HG03159 (cell line): ENCODE measurements around the gene LDHB.
"Not testable (repeated sequence)": the region's sequence is repeated elsewhere in the genome, so short reads cannot be mapped to it uniquely, and the experiment has no call there.

ENCODE experiments used
- ATAC-seq: cut with Tn5 transposase; IDR thresholded peaks from one replicate; pipeline ENCODE4 v1.9.1; 2021; ENCODE audit warnings: mild to moderate bottlenecking, moderate library complexity; ENCODE audit not compliant: unreplicated experiment

Gene LDHB

DNA sequence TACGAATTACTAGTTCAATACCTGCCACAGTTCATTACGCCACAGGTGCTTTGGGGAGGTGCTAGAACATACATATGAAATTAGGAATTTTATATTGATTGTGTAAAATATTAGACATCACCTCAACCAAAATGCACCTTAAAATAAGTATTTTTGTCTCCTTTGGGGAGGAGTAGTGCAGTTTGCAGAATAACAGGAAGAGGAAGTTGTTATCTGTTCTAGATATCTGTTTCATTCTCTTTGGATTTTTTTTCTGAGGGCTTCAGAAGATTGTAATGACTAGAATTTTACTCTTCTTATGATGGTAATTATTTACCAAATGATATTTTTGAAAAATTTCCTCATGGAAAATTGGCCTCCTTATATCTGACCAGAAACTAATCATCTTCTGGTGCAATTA is 43.1 kb downstream of the LDHB start:
- ATAC-seq, result no peak

DNA sequence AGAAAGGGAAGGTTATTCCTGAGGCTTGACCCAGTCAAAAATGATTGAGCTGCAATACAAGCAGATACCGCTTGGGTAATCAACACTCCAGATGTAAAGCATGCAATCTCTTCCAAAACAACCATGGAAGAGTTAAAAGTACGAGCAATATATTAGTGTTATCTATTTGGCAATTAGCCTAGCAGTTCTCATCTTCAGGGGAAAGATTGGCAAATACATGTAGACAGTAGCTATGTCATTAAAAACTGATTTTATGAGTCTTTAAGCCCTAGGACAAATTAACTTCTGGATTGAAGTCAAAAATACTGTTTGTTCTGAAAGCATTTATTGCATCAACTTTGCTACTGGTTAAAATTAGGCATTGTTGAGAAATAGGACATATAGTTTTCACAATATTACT is 43.7 kb downstream of the LDHB start:
- no peak for ATAC-seq

GRCh38 chr12:21608196-21608595 is 49.4 kb downstream of the LDHB start:
- no peak for ATAC-seq

GRCh38 chr12:21607701-21608100 is 49.9 kb downstream of the LDHB start:
- ATAC-seq, result no peak

DNA sequence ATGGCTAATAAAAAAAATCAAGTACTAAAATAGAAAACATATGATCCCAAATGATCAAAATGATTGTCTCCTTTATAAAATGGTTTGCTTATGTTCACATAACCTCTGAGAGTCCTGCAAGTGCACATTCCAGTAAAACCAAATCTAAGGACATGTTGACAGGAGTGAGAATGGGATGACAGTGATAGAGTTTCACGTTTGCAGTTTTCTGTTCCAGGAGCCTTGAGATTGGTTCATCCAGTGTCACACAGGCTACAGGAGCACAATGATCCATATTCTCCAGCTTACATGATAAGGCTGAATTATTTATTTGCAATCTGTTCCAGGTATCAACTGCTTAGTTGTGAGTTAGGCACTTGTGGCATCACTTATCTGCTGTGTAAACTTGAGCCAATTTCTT is 51.5 kb downstream of the LDHB start:
- ATAC-seq, result no peak

DNA sequence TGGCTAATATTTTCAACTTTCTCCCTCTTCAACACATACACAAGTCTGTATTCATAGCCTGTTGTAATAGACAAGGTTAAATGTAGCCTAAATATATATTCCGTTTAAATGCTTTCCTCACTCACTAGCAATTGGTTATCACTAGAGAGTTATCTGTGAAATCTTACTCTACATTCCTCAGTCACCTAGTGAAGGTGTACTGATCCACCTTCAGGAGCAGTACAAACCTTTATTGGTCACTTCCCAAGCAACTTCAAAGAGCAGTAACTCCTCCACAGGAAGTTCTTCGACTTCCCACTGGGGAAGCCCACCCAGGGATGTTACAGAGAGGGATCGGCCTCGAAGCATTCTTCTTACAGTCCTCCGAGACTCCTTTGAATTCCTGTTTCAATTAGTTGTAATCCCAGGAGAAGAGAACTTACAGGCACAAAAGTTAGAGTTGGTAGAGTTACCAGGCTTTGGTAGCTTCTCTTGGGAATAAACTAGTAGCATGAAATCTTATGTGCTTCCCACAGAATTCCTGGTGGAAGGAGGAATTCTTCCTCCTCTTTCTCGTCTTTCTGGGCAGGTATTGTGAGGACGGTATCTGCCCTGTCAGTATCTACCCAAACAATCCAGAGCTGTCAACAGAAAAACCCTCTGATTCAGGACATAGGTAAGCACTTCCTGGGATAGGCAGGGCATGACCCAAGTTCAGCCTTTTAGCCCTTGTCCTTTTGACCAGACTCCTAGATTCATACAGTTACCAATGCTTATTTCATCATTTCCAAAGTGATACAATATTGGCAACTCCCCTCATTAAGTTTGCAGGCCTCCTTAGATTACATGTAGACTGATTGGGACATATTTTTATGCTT is 53.2 kb downstream of the LDHB start, which contains the start of gene GYS2:
Gene GYS2 (minus strand): TSS at position 603 of the 857 bp plus-strand sequence. CDS start 255 bp downstream, at position 348.
- no peak for ATAC-seq

DNA sequence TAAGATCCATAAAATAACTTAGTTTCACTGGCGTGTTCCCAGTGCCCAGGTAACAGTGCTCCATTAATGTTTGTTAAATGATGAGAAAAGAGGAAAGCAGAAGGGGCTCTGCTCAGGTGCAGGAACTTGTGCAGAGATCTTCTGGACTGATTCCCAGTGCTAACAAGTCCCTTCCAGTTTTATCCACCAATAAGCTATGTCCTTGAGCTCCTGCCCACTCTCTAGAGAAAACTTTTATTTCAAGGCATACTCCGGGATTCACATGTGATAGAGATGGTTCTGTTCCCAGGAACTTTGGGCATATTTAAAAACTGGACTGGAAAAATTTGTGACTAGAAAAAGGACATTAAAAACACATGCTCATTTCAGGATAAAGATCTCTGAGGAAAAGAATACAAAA is 54.9 kb downstream of the LDHB start:
- no peak for ATAC-seq

- ATAC-seq, result no peak
These were observed 57.4 kb downstream of the LDHB start for GRCh38 chr12:21600196-21600595.

- no peak for ATAC-seq
These were observed 58.3 kb downstream of the LDHB start for GRCh38 chr12:21599143-21599999.

DNA sequence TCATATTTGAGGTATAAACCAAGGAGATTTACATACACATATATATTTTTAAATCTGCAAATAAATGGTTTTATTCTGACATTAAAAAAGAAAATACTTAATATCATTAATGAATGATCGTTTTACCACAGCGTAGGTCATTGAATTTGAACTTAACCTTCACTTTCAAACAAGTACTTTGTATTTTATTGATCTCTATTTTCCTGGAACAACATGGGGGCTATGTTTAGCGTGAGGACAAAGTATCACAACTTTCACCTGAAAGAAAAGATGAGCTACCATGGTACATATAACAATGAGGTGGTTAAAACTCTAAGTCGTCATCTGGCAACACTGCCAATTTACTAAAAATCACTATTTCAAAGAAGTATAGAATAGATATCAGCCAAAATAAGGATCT is 59.0 kb downstream of the LDHB start:
- no peak for ATAC-seq

- not testable (repeated sequence) for ATAC-seq
These were observed 62.3 kb downstream of the LDHB start for GRCh38 chr12:21595356-21595755.

DNA sequence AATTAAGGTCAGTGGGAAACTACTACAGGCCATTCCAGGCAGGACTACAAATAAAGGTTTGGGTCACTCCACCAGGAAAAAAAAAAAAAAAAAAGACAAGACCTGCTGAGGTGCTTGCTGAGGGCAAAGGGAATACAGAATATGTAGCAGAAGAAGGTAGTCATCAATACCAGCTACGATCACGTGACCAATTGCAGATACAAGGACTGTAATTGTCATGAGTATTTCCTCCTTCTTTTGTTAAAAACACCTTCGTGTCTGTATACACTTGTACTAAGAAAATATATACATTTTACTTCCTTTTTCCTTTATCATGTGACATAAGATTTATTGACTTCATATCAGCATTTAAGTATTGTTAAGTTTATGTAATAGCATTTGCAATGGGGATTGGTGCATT is 72.2 kb downstream of the LDHB start:
- ATAC-seq, result no peak
